Stimulated activated naive B cell treated with anti-CD40 and anti-IgM and Interleukin-4, amounts not matched to agents 10 μg/mL and 1 μg/mL and 100 μg/mL, for 72 hours (primary cell): ENCODE measurements around the gene LIPE.
A peak's percentile ranks its signal among the peaks of the same experiment; 100 is the strongest.

Source experiments
- ATAC-seq, 2 donors: fragments of 150-1000 bp; cut with Tn5 transposase; replicated peaks; 2 replicates each; pipeline ENCODE4 v1.10.0; 2021; ENCODE audit warnings: moderate library complexity in 1 of 2
- DNase-seq: peaks from one replicate; pipeline ENCODE4 v3.0.0; 2021
- H3K27ac Mint-ChIP-seq: one replicate; pipeline ENCODE4 v1.8.0; 2022; ENCODE audit warnings: mild to moderate bottlenecking, mixed read lengths
- H3K27me3 Mint-ChIP-seq, 2 donors: one replicate each; pipeline ENCODE4 v1.8.0; 2022; ENCODE audit warnings: mixed read lengths in 2 of 2
- H3K36me3 Mint-ChIP-seq, 2 donors: one replicate each; pipeline ENCODE4 v1.8.0; 2022; ENCODE audit warnings: mixed read lengths in 2 of 2, mild to moderate bottlenecking in 1 of 2
- H3K4me1 Mint-ChIP-seq, 2 donors: one replicate each; pipeline ENCODE4 v1.8.0; 2022; ENCODE audit warnings: mixed read lengths in 2 of 2, mild to moderate bottlenecking in 1 of 2
- H3K4me3 Mint-ChIP-seq, 2 donors: one replicate each; pipeline ENCODE4 v1.8.0; 2022; ENCODE audit warnings: mild to moderate bottlenecking in 2 of 2, mixed read lengths in 2 of 2, moderate library complexity in 1 of 2
- H3K9me3 Mint-ChIP-seq, 2 donors: one replicate each; pipeline ENCODE4 v1.8.0; 2022; ENCODE audit warnings: mixed read lengths in 2 of 2, mild to moderate bottlenecking in 1 of 2

LIPE gene

GRCh38 chr19:42419309-42419708 is 7.9 kb downstream of the LIPE start:
- no peaks in the 10 kb centered on the region for H3K27me3 Mint-ChIP-seq
- peaks cover 14 to 20% of the 10 kb centered on the region in 2 donors for H3K36me3 Mint-ChIP-seq
- peaks cover 33 to 53% of the 10 kb centered on the region in 2 donors for H3K4me1 Mint-ChIP-seq

GRCh38 chr19:42412661-42413076 is 14.5 kb downstream of the LIPE start:
- Mint-ChIP-seq H3K27ac (peak overlapping the region; percentile 34), H3K9me3 (no peaks in the 10 kb centered on the region), H3K4me1 (peaks cover 18 to 20% of the 10 kb centered on the region in 2 donors), H3K27me3 (no peaks in the 10 kb centered on the region), H3K36me3 (peaks cover 28 to 51% of the 10 kb centered on the region in 2 donors), H3K4me3 (no peak overlapping the region)
- ATAC-seq (no peak), DNase-seq (no peak)

More at GRCh38 chr19:42419309-42419708, 7.9 kb downstream of the LIPE start:
- no peak for ATAC-seq
- Mint-ChIP-seq H3K4me3 (no peak overlapping the region), H3K9me3 (no peaks in the 10 kb centered on the region), H3K27ac (no peak overlapping the region)
- no peak for DNase-seq

GRCh38 chr19:42412227-42412626 is 15.0 kb downstream of the LIPE start:
- DNase-seq (no peak), ATAC-seq (no peak)
- Mint-ChIP-seq H3K27ac (no peak overlapping the region), H3K4me1 (peaks cover 18 to 20% of the 10 kb centered on the region in 2 donors), H3K9me3 (no peaks in the 10 kb centered on the region), H3K36me3 (peaks cover 28 to 56% of the 10 kb centered on the region in 2 donors), H3K4me3 (no peak overlapping the region), H3K27me3 (no peaks in the 10 kb centered on the region)

GRCh38 chr19:42411581-42412178 is 15.5 kb downstream of the LIPE start:
- Mint-ChIP-seq H3K36me3 (peaks cover 32 to 61% of the 10 kb centered on the region in 2 donors), H3K9me3 (no peaks in the 10 kb centered on the region), H3K27me3 (no peaks in the 10 kb centered on the region), H3K4me1 (peaks cover 18 to 20% of the 10 kb centered on the region in 2 donors), H3K27ac (peak overlapping the region; percentile 33), H3K4me3 (no peak overlapping the region)
- no peak for ATAC-seq
- no peak for DNase-seq

- Mint-ChIP-seq H3K27me3 (no peaks in the 10 kb centered on the region), H3K4me1 (peaks cover 18 to 22% of the 10 kb centered on the region in 2 donors), H3K36me3 (peaks cover 37 to 71% of the 10 kb centered on the region in 2 donors), H3K27ac (no peak overlapping the region), H3K9me3 (no peaks in the 10 kb centered on the region), H3K4me3 (no peak overlapping the region)
- ATAC-seq (no peak), DNase-seq (no peak)
These were observed 16.8 kb downstream of the LIPE start for GRCh38 chr19:42410371-42410770.

- DNase-seq (no peak), ATAC-seq (no peak)
- Mint-ChIP-seq H3K4me1 (peaks cover 18 to 22% of the 10 kb centered on the region in 2 donors), H3K4me3 (no peak overlapping the region), H3K9me3 (no peaks in the 10 kb centered on the region), H3K27me3 (no peaks in the 10 kb centered on the region), H3K36me3 (peaks cover 38 to 67% of the 10 kb centered on the region in 2 donors), H3K27ac (no peak overlapping the region)
These were observed 17.7 kb downstream of the LIPE start for GRCh38 chr19:42409477-42409876.

- no peak overlapping the region for H3K4me3 Mint-ChIP-seq
- H3K9me3 Mint-ChIP-seq: no peaks in the 10 kb centered on the region
- peaks cover 36 to 60% of the 10 kb centered on the region in 2 donors for H3K36me3 Mint-ChIP-seq
- no peaks in the 10 kb centered on the region for H3K27me3 Mint-ChIP-seq
- ATAC-seq: no peak
- DNase-seq: no peak
- H3K4me1 Mint-ChIP-seq: peaks cover 21 to 24% of the 10 kb centered on the region in 2 donors
- H3K27ac Mint-ChIP-seq: no peak overlapping the region
These were observed 19.4 kb downstream of the LIPE start for GRCh38 chr19:42407816-42408175.

- no peaks in the 10 kb centered on the region for H3K27me3 Mint-ChIP-seq
- H3K27ac Mint-ChIP-seq: no peak overlapping the region
- H3K9me3 Mint-ChIP-seq: no peaks in the 10 kb centered on the region
- peaks cover 38 to 61% of the 10 kb centered on the region in 2 donors for H3K36me3 Mint-ChIP-seq
- no peak overlapping the region for H3K4me3 Mint-ChIP-seq
- peaks cover 26 to 27% of the 10 kb centered on the region in 2 donors for H3K4me1 Mint-ChIP-seq
- ATAC-seq (no peak), DNase-seq (no peak)
These were observed 19.9 kb downstream of the LIPE start for GRCh38 chr19:42407085-42407815.

- no peak for ATAC-seq
- no peak for DNase-seq
- Mint-ChIP-seq H3K4me1 (peaks cover 27 to 38% of the 10 kb centered on the region in 2 donors), H3K4me3 (no peak overlapping the region), H3K27ac (no peak overlapping the region), H3K36me3 (peaks cover 36 to 53% of the 10 kb centered on the region in 2 donors), H3K27me3 (no peaks in the 10 kb centered on the region), H3K9me3 (no peaks in the 10 kb centered on the region)
These were observed 21.1 kb downstream of the LIPE start for GRCh38 chr19:42406111-42406510.

GRCh38 chr19:42403586-42403985 is 23.6 kb downstream of the LIPE start:
- no peaks in the 10 kb centered on the region for H3K9me3 Mint-ChIP-seq
- peaks cover 37 to 40% of the 10 kb centered on the region in 2 donors for H3K4me1 Mint-ChIP-seq
- no peaks in the 10 kb centered on the region for H3K27me3 Mint-ChIP-seq
- no peak for ATAC-seq
- H3K27ac Mint-ChIP-seq: no peak overlapping the region
- no peak overlapping the region for H3K4me3 Mint-ChIP-seq
- H3K36me3 Mint-ChIP-seq: peaks cover 34 to 48% of the 10 kb centered on the region in 2 donors
- DNase-seq: no peak

GRCh38 chr19:42402376-42403116 is 24.6 kb downstream of the LIPE start:
- Mint-ChIP-seq H3K9me3 (no peaks in the 10 kb centered on the region), H3K4me3 (peak overlapping the region; percentile 83 to 85), H3K27me3 (no peaks in the 10 kb centered on the region), H3K36me3 (peaks cover 27 to 38% of the 10 kb centered on the region in 2 donors), H3K27ac (peak overlapping the region; percentile 85), H3K4me1 (peaks cover 37 to 39% of the 10 kb centered on the region in 2 donors)
- ATAC-seq: no peak
- DNase-seq: no peak

GRCh38 chr19:42401365-42402303 is 25.6 kb downstream of the LIPE start:
- peak overlapping the region; percentile 85 for H3K27ac Mint-ChIP-seq
- H3K4me3 Mint-ChIP-seq: peak overlapping the region; percentile 83 to 85
- H3K9me3 Mint-ChIP-seq: no peaks in the 10 kb centered on the region
- peak; percentile 62 to 66 for ATAC-seq
- H3K4me1 Mint-ChIP-seq: peaks cover 42 to 45% of the 10 kb centered on the region in 2 donors
- peak; percentile 47 for DNase-seq
- no peaks in the 10 kb centered on the region for H3K27me3 Mint-ChIP-seq
- peaks cover 23 to 29% of the 10 kb centered on the region in 2 donors for H3K36me3 Mint-ChIP-seq

GRCh38 chr19:42400404-42400803 is 26.8 kb downstream of the LIPE start:
- Mint-ChIP-seq H3K4me1 (peaks cover 48 to 53% of the 10 kb centered on the region in 2 donors), H3K4me3 (peak overlapping the region in 1 of 2 donors; percentile 37), H3K27me3 (no peaks in the 10 kb centered on the region), H3K27ac (peak overlapping the region; percentile 81), H3K9me3 (no peaks in the 10 kb centered on the region), H3K36me3 (peaks cover 14 to 20% of the 10 kb centered on the region in 2 donors)
- no peak for DNase-seq
- ATAC-seq: no peak
